ENCODE data around the gene PCDHGA9. TPM values are rescaled to one million over a fixed set of nuclear protein-coding genes. Genes with fewer than 3 reads are reported as not detected.

Gene PCDHGA9
- polyA plus RNA-seq, 3 donors: not detected

- intact Hi-C loops (cut with micrococcal nuclease): no loop called here
- peak overlapping the region in 2 of 7 donors; percentile 37 to 59 for H3K27ac Mint-ChIP-seq
Observed at GRCh38 chr5:141440341-141440740, 37.8 kb downstream of the PCDHGA9 start.

GRCh38 chr5:141441571-141442170 is 39.1 kb downstream of the PCDHGA9 start:
- H4K20me1 ChIP-seq (ENCODE audit: insufficient read depth, low read length): no peaks in the 10 kb centered on the region
- no peak overlapping the region for H3K4me3 Mint-ChIP-seq
- no peaks in the 10 kb centered on the region for H3K36me3 ChIP-seq (replicated peaks in 1 of 2; ENCODE audit: control insufficient read depth in 1 of 2, insufficient read depth in 2 of 2, low read length in 2 of 2)
- no peaks in the 10 kb centered on the region for H3K79me2 ChIP-seq (ENCODE audit: insufficient read depth, low read length)
- WGBS (ENCODE audit: insufficient coverage): 58% methylated on average over 46 of the region's 50 CpGs
- H3K36me3 Mint-ChIP-seq: no peaks in the 10 kb centered on the region
- H3K9ac ChIP-seq (ENCODE audit: insufficient read depth, low read length, poor library complexity, severe bottlenecking): no peak overlapping the region
- H3K27ac Mint-ChIP-seq: no peak overlapping the region
- no peak overlapping the region for H3K4me3 ChIP-seq (replicated peaks in 1 of 3; ENCODE audit: low read depth in 2 of 3, low read length in 3 of 3)
- H3K9me3 ChIP-seq (replicated peaks in 1 of 2; ENCODE audit: control insufficient read depth in 1 of 2, insufficient read depth in 1 of 2, low read length in 2 of 2): peaks cover 10 to 18% of the 10 kb centered on the region in 2 donors
- no peaks in the 10 kb centered on the region for H3K4me1 ChIP-seq (ENCODE audit: control insufficient read depth in 1 of 2, insufficient read depth in 2 of 2, low read length in 2 of 2)
- no peak for TF ChIP-seq CTCF (IDR thresholded peaks at IDR 0.05)
- H3K4me1 Mint-ChIP-seq: no peaks in the 10 kb centered on the region
- H3K9me3 Mint-ChIP-seq: peaks cover 4 to 41% (median 14%) of the 10 kb centered on the region in 7 donors
- intact Hi-C loops (cut with micrococcal nuclease): no loop called here
- peaks cover 3 to 29% (median 16%) of the 10 kb centered on the region in 3 donors for H3K27me3 Mint-ChIP-seq (ENCODE audit: low read depth in 3 of 3)
- no peak overlapping the region for H3K27ac ChIP-seq (ENCODE audit: low read depth in 1 of 2, low read length in 2 of 2)
- H3K27me3 ChIP-seq (ENCODE audit: control insufficient read depth in 2 of 2, insufficient read depth in 2 of 2, low read length in 2 of 2): peaks cover 0 to 15% of the 10 kb centered on the region in 2 donors
- H2AFZ ChIP-seq (ENCODE audit: insufficient read depth, low read depth, low read length, poor library complexity, severe bottlenecking): no peak overlapping the region
- no peak for DNase-seq
- H3K4me2 ChIP-seq (replicated peaks; ENCODE audit: extremely low read depth, low read length, poor library complexity, severe bottlenecking): no peak overlapping the region

More at GRCh38 chr5:141440341-141440740, 37.8 kb downstream of the PCDHGA9 start:
- TF ChIP-seq CTCF (IDR thresholded peaks at IDR 0.05): no peak
- Histone ChIP-seq H3K27me3 (ENCODE audit: control insufficient read depth in 2 of 2, insufficient read depth in 2 of 2, low read length in 2 of 2) (peaks cover 10 to 28% of the 10 kb centered on the region in 2 donors), H3K79me2 (ENCODE audit: insufficient read depth, low read length) (no peaks in the 10 kb centered on the region), H3K9me3 (replicated peaks in 1 of 2; ENCODE audit: control insufficient read depth in 1 of 2, insufficient read depth in 1 of 2, low read length in 2 of 2) (peaks cover 10 to 18% of the 10 kb centered on the region in 2 donors), H3K9ac (ENCODE audit: insufficient read depth, low read length, poor library complexity, severe bottlenecking) (no peak overlapping the region), H3K27ac (ENCODE audit: low read depth in 1 of 2, low read length in 2 of 2) (no peak overlapping the region), H2AFZ (ENCODE audit: insufficient read depth, low read depth, low read length, poor library complexity, severe bottlenecking) (no peak overlapping the region), H3K36me3 (replicated peaks in 1 of 2; ENCODE audit: control insufficient read depth in 1 of 2, insufficient read depth in 2 of 2, low read length in 2 of 2) (no peaks in the 10 kb centered on the region), H3K4me2 (replicated peaks; ENCODE audit: extremely low read depth, low read length, poor library complexity, severe bottlenecking) (no peak overlapping the region), H3K4me1 (ENCODE audit: control insufficient read depth in 1 of 2, insufficient read depth in 2 of 2, low read length in 2 of 2) (no peaks in the 10 kb centered on the region), H4K20me1 (ENCODE audit: insufficient read depth, low read length) (no peaks in the 10 kb centered on the region), H3K4me3 (replicated peaks in 1 of 3; ENCODE audit: low read depth in 2 of 3, low read length in 3 of 3) (no peak overlapping the region)
- WGBS (ENCODE audit: insufficient coverage): 100% methylated on average over 2 of the region's 9 CpGs
- Mint-ChIP-seq H3K4me1 (no peaks in the 10 kb centered on the region), H3K27me3 (ENCODE audit: low read depth in 3 of 3) (peaks cover 6 to 27% (median 12%) of the 10 kb centered on the region in 3 donors), H3K9me3 (peaks cover 2 to 41% (median 14%) of the 10 kb centered on the region in 7 donors), H3K4me3 (no peak overlapping the region), H3K36me3 (no peaks in the 10 kb centered on the region)
- DNase-seq: no peak

Other genes starting within 250 kb of the PCDHGA9 start
- gene PCDHB7, start 230.1 kb upstream of the PCDHGA9 start, polyA plus RNA-seq: not detected
- gene PCDHB8, start 225.0 kb upstream of the PCDHGA9 start, polyA plus RNA-seq: not detected
- not detected for gene PCDHB16, start 220.4 kb upstream of the PCDHGA9 start, polyA plus RNA-seq
- not detected for gene PCDHB9, start 215.6 kb upstream of the PCDHGA9 start, polyA plus RNA-seq
- gene PCDHB10, start 210.4 kb upstream of the PCDHGA9 start, polyA plus RNA-seq: not detected
- gene PCDHB11, start 203.2 kb upstream of the PCDHGA9 start, polyA plus RNA-seq: not detected
- gene PCDHB12, start 194.1 kb upstream of the PCDHGA9 start, polyA plus RNA-seq: not detected
- gene PCDHB13, start 188.9 kb upstream of the PCDHGA9 start, polyA plus RNA-seq: not detected
- not detected for gene PCDHB14, start 179.4 kb upstream of the PCDHGA9 start, polyA plus RNA-seq
- gene PCDHB15, start 157.4 kb upstream of the PCDHGA9 start, polyA plus RNA-seq: not detected
- gene SLC25A2, start 98.7 kb upstream of the PCDHGA9 start, polyA plus RNA-seq: not detected
- gene TAF7, start 82.0 kb upstream of the PCDHGA9 start, polyA plus RNA-seq: 10 to 100 TPM; 11.8 to 57.5 (median 52.7) TPM
- not detected for gene PCDHGA1, start 72.3 kb upstream of the PCDHGA9 start, polyA plus RNA-seq
- not detected for gene PCDHGA2, start 64.0 kb upstream of the PCDHGA9 start, polyA plus RNA-seq
- not detected for gene PCDHGA3, start 58.9 kb upstream of the PCDHGA9 start, polyA plus RNA-seq
- gene PCDHGB1, start 52.7 kb upstream of the PCDHGA9 start, polyA plus RNA-seq: not detected
- under 1 TPM in 1 of 3 donors, not detected in 2; 0.03 TPM for gene PCDHGA4, start 47.8 kb upstream of the PCDHGA9 start, polyA plus RNA-seq
- gene PCDHGB2, start 42.8 kb upstream of the PCDHGA9 start, polyA plus RNA-seq: under 1 TPM in 1 of 3 donors, not detected in 2; 0.01 TPM
- not detected for gene PCDHGA5, start 38.6 kb upstream of the PCDHGA9 start, polyA plus RNA-seq
- gene PCDHGB3, start 32.5 kb upstream of the PCDHGA9 start, polyA plus RNA-seq: not detected
- gene PCDHGA6, start 28.9 kb upstream of the PCDHGA9 start, polyA plus RNA-seq: not detected
- gene PCDHGA7, start 20.0 kb upstream of the PCDHGA9 start, polyA plus RNA-seq: not detected
- not detected for gene PCDHGB4, start 15.1 kb upstream of the PCDHGA9 start, polyA plus RNA-seq
- gene PCDHGA8, start 10.1 kb upstream of the PCDHGA9 start, polyA plus RNA-seq: not detected
- under 1 TPM in 2 of 3 donors, not detected in 1; 0.01 to 0.08 TPM for gene PCDHGB5, start 4.8 kb upstream of the PCDHGA9 start, polyA plus RNA-seq
- under 1 TPM in 2 of 3 donors, not detected in 1; 0.01 to 0.06 TPM for gene PCDHGB6, start 5.2 kb downstream of the PCDHGA9 start, polyA plus RNA-seq
- not detected for gene PCDHGA10, start 10.2 kb downstream of the PCDHGA9 start, polyA plus RNA-seq
- under 1 TPM in 1 of 3 donors, not detected in 2; 0.04 TPM for gene PCDHGB7, start 14.9 kb downstream of the PCDHGA9 start, polyA plus RNA-seq
- not detected for gene PCDHGA11, start 18.3 kb downstream of the PCDHGA9 start, polyA plus RNA-seq
- under 1 TPM in 1 of 3 donors, not detected in 2; 0.01 TPM for gene PCDHGA12, start 27.7 kb downstream of the PCDHGA9 start, polyA plus RNA-seq
- under 1 TPM in 1 of 3 donors, not detected in 2; 0.33 TPM for gene PCDHGC3, start 73.2 kb downstream of the PCDHGA9 start, polyA plus RNA-seq
- not detected for gene PCDHGC4, start 82.3 kb downstream of the PCDHGA9 start, polyA plus RNA-seq
- not detected for gene PCDHGC5, start 86.3 kb downstream of the PCDHGA9 start, polyA plus RNA-seq
- 100 to 1,000 TPM in 1 of 3 donors, 10 to 100 TPM in 2; 60.2 to 140 (median 98.6) TPM for gene DIAPH1, start 216.2 kb downstream of the PCDHGA9 start, polyA plus RNA-seq
- 100 to 1,000 TPM in 1 of 3 donors, 10 to 100 TPM in 2; 80.5 to 103 (median 82.3) TPM for gene HDAC3, start 234.1 kb downstream of the PCDHGA9 start, polyA plus RNA-seq
- 10 to 100 TPM in 1 of 3 donors, 1 to 10 TPM in 2; 1.0 to 17.3 (median 1.3) TPM for gene RELL2, start 234.2 kb downstream of the PCDHGA9 start, polyA plus RNA-seq
- gene FCHSD1, start 248.6 kb downstream of the PCDHGA9 start, polyA plus RNA-seq: 10 to 100 TPM in 1 of 3 donors, 1 to 10 TPM in 2; 3.0 to 73.3 (median 3.4) TPM